ENCODE measurements around the gene RAB11FIP4.
A peak's percentile ranks its signal among the peaks of the same experiment; 100 is the strongest.

DNA sequence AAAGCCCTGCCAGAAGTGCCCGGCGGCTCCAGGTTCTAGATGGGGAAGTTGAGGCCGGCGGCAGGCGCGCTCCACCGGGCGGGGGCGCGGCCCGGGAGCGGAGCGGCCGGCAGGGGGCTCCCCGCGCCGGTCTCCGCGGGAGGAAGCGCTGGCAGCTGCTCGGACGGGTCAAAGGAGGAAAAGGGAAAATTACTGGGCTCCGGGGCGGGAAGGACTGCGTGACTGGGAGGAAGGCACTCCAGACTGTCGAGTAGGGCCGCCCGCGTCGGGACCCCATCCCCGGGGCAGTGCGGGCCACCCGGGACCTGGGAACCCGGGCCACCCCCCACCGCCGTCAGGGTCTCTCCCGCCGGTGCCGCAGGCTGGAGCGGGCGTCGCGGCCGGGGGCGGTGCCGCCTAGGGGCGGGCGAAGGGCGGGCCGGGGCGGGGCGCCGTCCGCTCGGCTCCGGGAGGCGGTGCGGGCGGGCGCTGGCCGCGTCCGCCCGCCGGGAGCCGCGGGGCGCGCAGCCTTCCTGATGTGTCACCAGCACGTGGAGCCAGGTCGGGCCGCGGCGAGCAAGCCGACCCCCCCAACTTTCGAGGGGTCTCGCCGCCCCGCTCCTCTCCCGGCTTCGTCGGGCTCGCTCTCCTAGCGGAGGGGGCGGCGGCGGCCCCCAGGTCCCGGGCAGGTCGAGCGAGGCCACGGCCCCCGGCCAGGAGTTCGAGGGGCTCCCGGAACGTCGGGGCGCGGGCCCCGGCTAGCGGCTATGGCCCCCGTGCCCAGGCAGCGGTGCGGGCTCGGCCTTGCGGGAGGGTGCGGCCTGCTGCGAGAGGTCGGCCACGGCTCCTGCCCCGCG is 167.5 kb downstream of the RAB11FIP4 start:
- TF ChIP-seq CTCF (IDR thresholded peaks at IDR 0.05) (peak; percentile 76 to 88 (median 79)), POLR2A (IDR thresholded peaks at IDR 0.05) (no peak)
